GDM1 (cell line): Measurements from ENCODE around the gene TERC.
A peak's percentile ranks its signal among the peaks of the same experiment; 100 is the strongest.
"Not testable (repeated sequence)": the region's sequence is repeated elsewhere in the genome, so short reads cannot be mapped to it uniquely, and the experiment has no call there.

Experiments used
- DNase-seq: peaks from one replicate; lab custom pipeline; 2025; lab: John Stamatoyannopoulos, UW

The TERC gene

GRCh38 chr3:169771497-169772304 lies 6.8 kb upstream of the TERC start:
- peak; percentile 55 for DNase-seq

- peak; percentile 59 for DNase-seq
Measured at GRCh38 chr3:169769287-169770181, 4.7 kb upstream of the TERC start, which contains the start of gene ACTRT3. TSS of gene ACTRT3 (minus strand) at chr3:169769561. CDS start at chr3:169769520, 41 bp downstream.

- DNase-seq: peak; percentile 52
Measured at GRCh38 chr3:169764312-169764881, 463 bp downstream of the TERC start.

GRCh38 chr3:169760479-169760878 lies 4.4 kb downstream of the TERC start:
- DNase-seq: no peak

- DNase-seq: no peak
Measured at GRCh38 chr3:169759256-169759655, 5.6 kb downstream of the TERC start.

GRCh38 chr3:169758359-169758994 lies 6.4 kb downstream of the TERC start:
- no peak for DNase-seq

GRCh38 chr3:169755488-169755887 lies 9.4 kb downstream of the TERC start:
- DNase-seq: no peak

- DNase-seq: no peak
Measured at GRCh38 chr3:169754711-169755110, 10.1 kb downstream of the TERC start.

GRCh38 chr3:169751875-169752274 lies 13.0 kb downstream of the TERC start:
- no peak for DNase-seq

- DNase-seq: no peak
Measured at GRCh38 chr3:169750665-169751064, 14.2 kb downstream of the TERC start.

- no peak for DNase-seq
Measured at GRCh38 chr3:169748670-169749069, 16.2 kb downstream of the TERC start.

GRCh38 chr3:169746924-169747323 lies 17.9 kb downstream of the TERC start:
- DNase-seq: peak; percentile 2

GRCh38 chr3:169744366-169745054 lies 20.4 kb downstream of the TERC start:
- DNase-seq: no peak

- no peak for DNase-seq
Measured at GRCh38 chr3:169739067-169739466, 25.8 kb downstream of the TERC start.

- DNase-seq: not testable (repeated sequence)
Measured at GRCh38 chr3:169731857-169732256, 33.0 kb downstream of the TERC start.

- DNase-seq: no peak
Measured at GRCh38 chr3:169722724-169723123, 42.1 kb downstream of the TERC start.

GRCh38 chr3:169718415-169718814 lies 46.4 kb downstream of the TERC start:
- DNase-seq: not testable (repeated sequence)
